Endothelial cell of umbilical vein (primary cell): Measurements from ENCODE around the gene DRP2.

Source experiments
- CTCF ChIP-seq, 2 donors: IDR thresholded peaks; 1 replicate in 1 of 2; 2 replicates in 1 of 2; pipeline ENCODE4 v1.5.1; 2011; ENCODE audit warnings: low read length in 2 of 2, mild to moderate bottlenecking in 2 of 2, moderate library complexity in 2 of 2, control low read depth in 1 of 2, inconsistent platforms in 1 of 2, low read depth in 1 of 2; ENCODE audit not compliant: insufficient read depth in 1 of 2; ENCODE audit errors: extremely low read depth in 1 of 2
- EZH2 ChIP-seq: IDR thresholded peaks from 2 replicates; pipeline ENCODE4 v1.6.1; 2012; ENCODE audit warnings: borderline replicate concordance, low read depth, mild to moderate bottlenecking, moderate library complexity, low read length, inconsistent platforms; ENCODE audit not compliant: severe bottlenecking
- GATA2 ChIP-seq: IDR thresholded peaks from 2 replicates; pipeline ENCODE4 v1.7.0; 2011; ENCODE audit warnings: low read depth, mild to moderate bottlenecking, moderate library complexity, mixed read lengths, low read length; ENCODE audit not compliant: insufficient read length, insufficient read depth
- POLR2A ChIP-seq: IDR thresholded peaks from 2 replicates; pipeline ENCODE4 v1.6.1; 2012; ENCODE audit warnings: low read depth, mild to moderate bottlenecking, control low read depth, low read length
- POLR2AphosphoS5 ChIP-seq: IDR thresholded peaks from 2 replicates; pipeline ENCODE4 v1.6.1; 2012; ENCODE audit warnings: low read depth, mild to moderate bottlenecking, control low read depth, low read length, moderate library complexity; ENCODE audit not compliant: insufficient read depth
- TF ChIP-seq, protein P1 (sequence below): IDR thresholded peaks from 2 replicates; pipeline ENCODE4 v1.6.1; 2011; ENCODE audit not compliant: insufficient read depth, insufficient read length

DNA sequence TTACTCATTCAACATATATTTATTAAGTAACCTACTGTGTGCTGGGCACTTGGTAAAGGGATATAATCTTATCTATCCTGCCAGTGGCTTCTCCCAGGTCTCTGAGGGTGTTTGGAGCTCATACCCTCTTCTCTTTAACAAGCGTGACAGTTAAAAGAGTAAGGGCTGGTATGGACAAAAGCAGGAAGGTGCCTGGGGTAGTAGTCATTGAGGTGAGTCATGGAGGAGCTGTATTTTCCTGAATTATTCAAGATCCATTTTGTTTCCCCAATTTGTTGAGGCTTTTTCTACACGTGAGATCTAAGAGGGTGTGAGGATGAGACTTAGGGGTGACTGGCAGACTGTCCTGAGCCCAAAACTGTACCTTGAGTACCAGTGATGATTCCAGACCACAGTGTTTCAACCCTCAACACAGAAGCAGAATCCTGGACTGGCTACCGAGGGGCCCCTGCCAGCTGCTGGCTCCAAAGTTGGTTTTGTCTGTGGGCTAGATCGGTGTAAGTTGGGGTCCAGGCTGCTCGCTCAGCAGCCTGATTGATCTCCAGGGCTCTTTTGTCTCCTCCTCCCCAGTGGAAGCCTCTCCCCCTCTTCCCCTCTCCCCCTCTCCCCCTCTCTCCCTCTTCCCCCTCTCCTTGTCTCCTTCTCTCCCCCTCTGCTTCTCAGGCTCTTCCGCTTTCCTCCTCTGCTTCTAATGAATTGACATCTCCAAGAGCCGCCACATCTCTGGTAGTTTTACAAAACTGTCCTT is at the start of gene DRP2:
- no peak for TF ChIP-seq CTCF (IDR thresholded peaks at IDR 0.05; ENCODE audit: extremely low read depth in 1 of 2, insufficient read depth in 1 of 2, low read depth in 1 of 2, low read length in 2 of 2)
- no peak for TF ChIP-seq POLR2AphosphoS5
- TF ChIP-seq POLR2A, result no peak
- no peak for TF ChIP-seq GATA2
- TF ChIP-seq EZH2, result no peak
- TF ChIP-seq, protein P1, sequence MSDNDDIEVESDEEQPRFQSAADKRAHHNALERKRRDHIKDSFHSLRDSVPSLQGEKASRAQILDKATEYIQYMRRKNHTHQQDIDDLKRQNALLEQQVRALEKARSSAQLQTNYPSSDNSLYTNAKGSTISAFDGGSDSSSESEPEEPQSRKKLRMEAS, result no peak
